AG10803 (cell line): ENCODE data around the gene KLHL6.

Source experiments
- DNase-seq: peaks from one replicate; pipeline ENCODE4 v3.0.0; 2010; ENCODE audit warnings: low read depth
- H3K4me3 ChIP-seq: 2 replicates; pipeline ENCODE4 v1.5.1; 2011; ENCODE audit warnings: mild to moderate bottlenecking, low read length, control low read depth
- TF ChIP-seq, protein P1 (sequence below): conservative IDR thresholded peaks from 2 replicates; pipeline ENCODE4 v1.5.1; 2011; ENCODE audit warnings: mild to moderate bottlenecking, low read length, control low read depth, inconsistent platforms

The KLHL6 gene

DNA sequence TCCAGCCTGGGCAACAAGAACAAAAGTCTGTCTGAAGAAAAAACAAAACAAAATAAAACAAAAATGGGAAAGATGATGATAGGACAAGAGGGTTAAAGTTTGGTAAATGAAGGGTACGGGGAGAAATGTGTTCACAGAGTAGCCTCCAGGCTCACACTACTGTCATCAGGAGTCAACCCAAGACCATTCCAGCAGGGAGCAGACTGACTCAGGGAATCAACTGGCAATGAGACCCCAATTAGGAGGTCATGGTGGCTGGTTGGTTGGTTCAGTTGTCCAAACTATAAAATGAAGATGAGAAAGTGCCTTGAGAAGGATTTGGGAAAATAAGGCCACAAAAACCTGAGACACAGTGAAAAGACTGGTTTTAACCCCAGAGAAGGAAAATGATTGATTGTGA is 51.8 kb downstream of the KLHL6 start:
- TF ChIP-seq, protein P1, sequence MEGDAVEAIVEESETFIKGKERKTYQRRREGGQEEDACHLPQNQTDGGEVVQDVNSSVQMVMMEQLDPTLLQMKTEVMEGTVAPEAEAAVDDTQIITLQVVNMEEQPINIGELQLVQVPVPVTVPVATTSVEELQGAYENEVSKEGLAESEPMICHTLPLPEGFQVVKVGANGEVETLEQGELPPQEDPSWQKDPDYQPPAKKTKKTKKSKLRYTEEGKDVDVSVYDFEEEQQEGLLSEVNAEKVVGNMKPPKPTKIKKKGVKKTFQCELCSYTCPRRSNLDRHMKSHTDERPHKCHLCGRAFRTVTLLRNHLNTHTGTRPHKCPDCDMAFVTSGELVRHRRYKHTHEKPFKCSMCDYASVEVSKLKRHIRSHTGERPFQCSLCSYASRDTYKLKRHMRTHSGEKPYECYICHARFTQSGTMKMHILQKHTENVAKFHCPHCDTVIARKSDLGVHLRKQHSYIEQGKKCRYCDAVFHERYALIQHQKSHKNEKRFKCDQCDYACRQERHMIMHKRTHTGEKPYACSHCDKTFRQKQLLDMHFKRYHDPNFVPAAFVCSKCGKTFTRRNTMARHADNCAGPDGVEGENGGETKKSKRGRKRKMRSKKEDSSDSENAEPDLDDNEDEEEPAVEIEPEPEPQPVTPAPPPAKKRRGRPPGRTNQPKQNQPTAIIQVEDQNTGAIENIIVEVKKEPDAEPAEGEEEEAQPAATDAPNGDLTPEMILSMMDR = no peak
- DNase-seq = no peak
- no peak overlapping the region for H3K4me3 ChIP-seq

DNA sequence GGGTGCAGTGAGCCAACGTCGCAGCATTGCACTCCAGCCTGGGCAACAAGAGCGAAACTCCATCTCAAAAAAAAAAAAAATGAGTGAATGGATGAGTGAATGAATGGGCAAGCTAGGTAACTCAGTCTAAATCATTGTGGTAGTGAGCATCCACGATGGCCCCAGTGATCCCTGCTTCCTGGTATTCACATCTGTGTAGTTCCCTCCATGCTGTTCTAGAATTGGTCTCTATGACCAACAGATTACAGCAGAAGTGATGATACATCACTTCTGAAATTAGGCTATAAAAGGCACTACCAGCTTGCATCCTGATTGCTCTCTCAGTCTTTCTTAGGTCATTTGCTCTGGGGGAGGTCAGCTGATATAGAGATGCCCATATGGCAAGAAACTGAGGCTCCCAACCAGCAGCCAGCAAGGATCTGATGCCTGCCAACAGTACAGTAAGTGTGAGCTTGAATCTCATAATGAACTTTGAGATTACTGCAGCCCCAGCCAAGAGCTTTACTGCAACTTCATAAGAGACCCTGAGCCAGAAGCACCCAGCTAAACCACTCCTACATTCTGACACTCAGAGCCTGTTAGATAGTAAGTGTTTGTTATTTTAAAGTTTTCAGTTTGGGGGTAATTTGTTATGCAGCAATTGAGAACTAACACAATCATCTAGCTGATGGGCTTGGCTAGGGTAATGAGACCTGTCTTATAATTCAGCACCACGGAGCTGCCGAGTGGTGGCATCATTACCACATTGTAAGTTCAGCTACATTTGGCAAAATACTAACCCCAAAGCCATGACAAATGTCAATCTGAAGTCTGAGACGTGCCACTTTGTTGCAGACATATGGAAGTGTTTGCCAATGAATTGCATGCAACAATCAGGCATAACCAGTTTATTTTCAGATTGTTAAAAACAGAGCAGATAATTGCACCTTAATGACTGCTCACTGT is 53.0 kb downstream of the KLHL6 start:
- H3K4me3 ChIP-seq = no peak overlapping the region
- peak; percentile 29 for DNase-seq
- TF ChIP-seq, protein P1 = peak; percentile 28

DNA sequence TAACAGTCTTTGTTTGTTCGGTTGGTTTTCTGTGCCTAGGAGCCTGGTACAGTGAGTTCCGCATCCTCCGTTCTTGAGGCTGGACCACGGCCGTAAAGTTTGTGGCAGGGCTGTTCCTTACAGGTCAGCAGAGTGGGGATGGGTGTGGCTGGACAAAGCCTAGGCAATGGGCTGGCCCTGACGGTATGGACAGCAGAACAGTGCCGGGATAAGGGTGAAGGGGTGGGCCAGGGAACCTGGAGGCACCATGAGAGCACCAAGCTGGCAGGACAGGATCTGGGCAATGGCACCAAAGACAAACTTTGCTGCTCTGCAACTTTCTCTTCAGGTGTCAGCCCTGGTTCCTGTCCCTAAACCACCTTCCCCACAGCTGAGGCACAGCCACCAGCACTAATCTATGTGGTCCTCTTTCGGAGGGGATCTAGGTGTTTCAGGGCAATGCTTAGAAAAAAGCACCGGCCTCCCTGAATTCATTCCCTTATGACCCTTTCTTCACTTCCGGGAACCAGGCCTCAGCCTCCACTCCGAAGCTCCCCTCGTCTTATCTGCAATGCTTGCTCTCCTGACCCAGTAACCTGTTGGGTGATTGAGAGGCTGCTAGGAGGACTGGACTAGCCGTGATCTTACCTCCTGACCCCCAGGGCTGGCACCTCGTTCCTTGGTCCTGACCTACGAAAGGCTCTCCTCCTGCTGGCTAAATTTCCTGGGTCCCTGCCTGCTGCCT is 54.4 kb downstream of the KLHL6 start:
- TF ChIP-seq, protein P1 = no peak
- DNase-seq = no peak
- no peak overlapping the region for H3K4me3 ChIP-seq

DNA sequence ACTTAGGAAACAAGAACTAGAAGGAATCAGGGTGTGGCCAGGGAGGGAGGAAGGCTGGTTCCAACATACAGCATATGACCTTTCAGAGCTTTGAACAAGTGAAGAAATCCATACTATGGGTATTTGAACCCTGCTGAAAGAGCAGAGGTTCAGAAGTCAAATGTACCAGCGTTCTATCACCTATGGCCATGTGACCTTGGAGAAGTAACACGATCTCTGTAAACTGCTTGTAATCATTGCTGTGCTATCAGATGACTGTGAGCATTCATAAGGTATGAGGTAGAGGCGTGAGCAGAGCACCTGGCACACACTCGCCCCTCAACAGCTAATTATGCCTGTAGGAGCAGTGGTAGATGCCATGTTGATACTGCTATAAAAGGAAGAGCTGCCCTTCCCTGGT is 55.2 kb downstream of the KLHL6 start:
- no peak overlapping the region for H3K4me3 ChIP-seq
- TF ChIP-seq, protein P1 = no peak
- DNase-seq = no peak

DNA sequence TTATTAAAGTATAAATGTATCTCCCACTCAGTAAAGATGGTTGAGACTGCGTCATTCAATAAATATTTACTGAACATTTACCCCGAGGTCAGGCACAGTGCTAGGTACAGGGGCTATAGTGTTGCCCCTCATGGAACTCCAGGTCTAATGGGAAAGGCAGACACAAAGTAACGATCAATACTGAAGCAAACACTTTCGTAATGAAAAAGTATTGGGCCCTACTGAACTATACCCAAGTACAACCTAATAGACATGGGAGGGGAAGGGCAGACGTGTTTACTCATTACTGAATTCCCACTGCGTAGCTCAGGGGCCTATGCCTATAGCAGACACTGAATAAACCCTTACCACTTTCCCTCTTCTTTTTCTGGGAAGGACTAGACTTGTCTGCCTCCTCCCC is 56.9 kb downstream of the KLHL6 start:
- no peak overlapping the region for H3K4me3 ChIP-seq
- no peak for DNase-seq
- TF ChIP-seq, protein P1 = no peak

DNA sequence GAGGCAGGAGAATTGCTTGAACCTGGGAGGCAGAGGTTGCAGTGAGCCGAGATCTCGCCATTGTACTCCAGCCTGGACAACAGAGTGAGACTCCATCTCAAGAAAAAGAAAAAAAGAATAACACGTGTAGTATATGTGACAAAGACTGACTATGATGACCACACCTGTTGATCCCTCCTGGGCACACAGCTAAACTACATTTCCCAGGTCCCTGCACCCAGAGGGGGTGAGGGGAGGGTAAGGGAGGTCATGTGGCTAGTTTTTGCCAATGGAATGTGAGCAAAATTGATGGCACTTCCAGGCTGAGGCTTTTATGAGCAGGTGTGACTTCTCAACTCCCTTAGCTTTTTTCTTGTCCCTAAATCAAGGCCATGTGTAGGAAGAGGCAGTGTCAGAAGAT is 58.2 kb downstream of the KLHL6 start:
- H3K4me3 ChIP-seq = no peak overlapping the region
- TF ChIP-seq, protein P1 = no peak
- no peak for DNase-seq
